Measurements from ENCODE around the gene NEFH. TPM values are rescaled to one million over a fixed set of nuclear protein-coding genes. Genes with fewer than 3 reads are reported as not detected.

NEFH gene
- total RNA-seq, 1 donor from 2014 or later: 7.0 TPM

DNA sequence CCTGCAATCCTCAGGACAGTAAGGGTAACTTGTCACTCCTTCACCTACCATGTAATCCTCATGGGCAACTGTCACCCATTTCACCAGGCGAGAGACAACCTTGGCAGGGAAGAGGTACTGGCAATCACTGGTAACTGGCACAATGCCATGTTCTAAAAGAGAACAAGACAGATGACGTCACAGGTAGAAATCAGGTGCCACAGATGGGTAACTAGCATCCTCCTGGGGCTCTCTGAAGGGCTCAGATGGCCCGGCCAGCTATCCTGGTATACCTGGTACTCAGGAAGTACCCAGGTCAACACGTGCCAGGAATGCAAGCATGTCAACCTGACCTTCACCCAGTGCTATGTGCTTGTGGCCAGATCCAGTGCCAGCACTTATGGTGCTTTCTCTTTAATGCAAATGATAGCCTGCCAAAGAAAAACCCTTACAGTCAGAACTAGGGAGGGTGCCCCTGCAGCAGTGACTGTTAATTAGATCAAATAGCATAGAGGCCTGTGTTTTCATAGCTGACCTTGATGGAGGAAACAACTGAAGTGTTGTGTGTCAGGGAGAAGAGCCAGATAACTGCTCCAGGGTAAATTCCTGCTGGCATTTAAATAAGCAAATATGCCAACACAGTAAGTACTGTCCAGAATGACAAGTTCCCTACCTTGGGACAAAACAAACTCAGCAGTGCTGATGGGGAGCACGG is 37.3 kb downstream of the NEFH start:
- Mint-ChIP-seq H3K36me3 (ENCODE audit: low read depth) (peaks cover 57% of the 10 kb centered on the region), H3K27ac (no peak overlapping the region), H3K9me3 (no peaks in the 10 kb centered on the region), H3K4me3 (ENCODE audit: low read depth) (no peak overlapping the region), H3K27me3 (ENCODE audit: low read depth) (no peaks in the 10 kb centered on the region), H3K4me1 (ENCODE audit: low read depth) (no peaks in the 10 kb centered on the region)
- intact Hi-C loops (cut with micrococcal nuclease): no loop called here
- no peak for DNase-seq (ENCODE audit: low spot score)

DNA sequence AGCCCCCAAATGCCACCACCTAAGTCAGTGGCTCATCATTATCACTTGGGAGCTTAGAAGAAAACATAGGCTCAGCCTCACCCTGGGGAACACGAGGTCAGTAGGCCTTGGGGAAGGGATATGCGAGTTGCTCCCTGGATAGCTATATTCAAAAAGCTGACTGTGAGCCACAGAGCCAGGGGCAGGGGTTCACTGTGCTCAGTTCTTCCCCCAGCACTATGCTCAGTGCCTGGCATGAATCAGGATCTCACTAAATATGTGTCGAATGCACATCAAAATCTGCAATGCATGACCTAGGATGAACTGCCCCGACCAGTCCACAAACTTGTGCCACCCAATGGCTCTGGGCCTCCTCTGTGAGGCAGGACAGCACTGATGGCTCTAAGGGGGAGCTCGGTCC is 38.4 kb downstream of the NEFH start:
- DNase-seq (ENCODE audit: low spot score): no peak
- Mint-ChIP-seq H3K36me3 (ENCODE audit: low read depth) (peaks cover 58% of the 10 kb centered on the region), H3K4me3 (ENCODE audit: low read depth) (no peak overlapping the region), H3K27me3 (ENCODE audit: low read depth) (no peaks in the 10 kb centered on the region), H3K4me1 (ENCODE audit: low read depth) (no peaks in the 10 kb centered on the region), H3K27ac (no peak overlapping the region), H3K9me3 (no peaks in the 10 kb centered on the region)
- intact Hi-C loops (cut with micrococcal nuclease): no loop called here

DNA sequence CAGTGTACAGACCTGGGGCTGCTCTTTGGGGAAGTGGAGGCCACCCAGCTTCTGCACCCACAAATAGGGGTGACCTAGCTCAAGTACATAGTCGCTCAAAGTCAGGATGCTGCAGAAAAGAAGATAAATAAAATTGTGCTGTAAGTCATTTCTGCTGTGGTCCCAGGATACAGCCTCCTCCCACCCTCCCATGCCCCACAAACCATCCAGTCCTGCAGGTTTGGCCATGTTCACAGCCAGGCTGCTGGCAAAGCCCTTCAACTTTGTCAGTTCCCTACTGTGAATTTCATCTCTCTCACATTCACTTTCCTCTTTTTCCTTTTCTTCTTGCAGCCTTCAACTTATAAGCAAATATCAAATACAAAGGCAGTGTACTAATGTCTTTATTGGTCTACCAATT is 40.0 kb downstream of the NEFH start:
- intact Hi-C loops (cut with micrococcal nuclease): no loop called here
- no peak for DNase-seq (ENCODE audit: low spot score)
- Mint-ChIP-seq H3K27me3 (ENCODE audit: low read depth) (no peaks in the 10 kb centered on the region), H3K9me3 (no peaks in the 10 kb centered on the region), H3K27ac (no peak overlapping the region), H3K4me1 (ENCODE audit: low read depth) (no peaks in the 10 kb centered on the region), H3K36me3 (ENCODE audit: low read depth) (peaks cover 71% of the 10 kb centered on the region), H3K4me3 (ENCODE audit: low read depth) (no peak overlapping the region)

DNA sequence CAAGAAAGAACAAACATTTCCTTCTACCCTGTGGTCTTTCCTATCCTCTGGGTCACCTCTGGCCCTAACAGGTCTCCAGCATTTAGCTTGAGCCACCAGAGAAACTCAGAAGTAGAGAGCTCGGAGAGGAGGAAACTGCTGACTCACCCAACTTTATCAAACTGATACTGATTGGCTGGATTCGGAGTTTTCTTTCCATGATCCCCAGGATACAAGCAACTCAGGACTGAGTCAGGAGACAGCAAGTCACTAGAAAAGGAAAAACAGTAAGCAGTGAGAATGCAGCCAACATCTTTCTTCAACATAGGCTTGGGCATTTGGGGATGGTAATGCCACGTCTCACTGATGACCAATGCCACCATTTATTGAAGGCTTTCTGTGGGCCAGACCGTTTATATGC is 40.8 kb downstream of the NEFH start:
- H3K27me3 Mint-ChIP-seq (ENCODE audit: low read depth): no peaks in the 10 kb centered on the region
- H3K4me1 Mint-ChIP-seq (ENCODE audit: low read depth): no peaks in the 10 kb centered on the region
- peaks cover 73% of the 10 kb centered on the region for H3K36me3 Mint-ChIP-seq (ENCODE audit: low read depth)
- H3K4me3 Mint-ChIP-seq (ENCODE audit: low read depth): no peak overlapping the region
- intact Hi-C loops (cut with micrococcal nuclease): no loop called here
- no peak for DNase-seq (ENCODE audit: low spot score)
- no peak overlapping the region for H3K27ac Mint-ChIP-seq
- no peaks in the 10 kb centered on the region for H3K9me3 Mint-ChIP-seq

DNA sequence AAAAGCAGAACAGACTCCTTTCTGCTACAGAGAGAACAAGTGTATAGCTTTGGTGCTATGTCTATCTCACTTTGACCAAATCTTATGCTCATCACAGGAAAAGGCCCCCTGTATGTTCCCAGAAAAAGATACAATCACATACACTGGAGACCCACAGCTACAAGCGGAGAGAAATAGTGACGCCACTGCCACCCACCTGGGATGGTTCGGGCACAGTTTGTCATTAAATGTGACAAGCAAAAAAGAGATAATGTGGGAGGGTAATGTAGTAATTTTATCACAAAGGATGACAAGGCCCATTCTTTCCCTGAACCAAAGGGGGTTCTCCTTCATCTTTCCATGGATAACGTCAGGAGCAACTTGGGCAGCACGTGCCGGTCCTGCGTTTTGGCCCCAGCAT is 41.5 kb downstream of the NEFH start:
- no peaks in the 10 kb centered on the region for H3K9me3 Mint-ChIP-seq
- H3K4me3 Mint-ChIP-seq (ENCODE audit: low read depth): no peak overlapping the region
- H3K27ac Mint-ChIP-seq: no peak overlapping the region
- intact Hi-C loops (cut with micrococcal nuclease): no loop called here
- no peak for DNase-seq (ENCODE audit: low spot score)
- H3K36me3 Mint-ChIP-seq (ENCODE audit: low read depth): peaks cover 72% of the 10 kb centered on the region
- no peaks in the 10 kb centered on the region for H3K4me1 Mint-ChIP-seq (ENCODE audit: low read depth)
- H3K27me3 Mint-ChIP-seq (ENCODE audit: low read depth): no peaks in the 10 kb centered on the region

DNA sequence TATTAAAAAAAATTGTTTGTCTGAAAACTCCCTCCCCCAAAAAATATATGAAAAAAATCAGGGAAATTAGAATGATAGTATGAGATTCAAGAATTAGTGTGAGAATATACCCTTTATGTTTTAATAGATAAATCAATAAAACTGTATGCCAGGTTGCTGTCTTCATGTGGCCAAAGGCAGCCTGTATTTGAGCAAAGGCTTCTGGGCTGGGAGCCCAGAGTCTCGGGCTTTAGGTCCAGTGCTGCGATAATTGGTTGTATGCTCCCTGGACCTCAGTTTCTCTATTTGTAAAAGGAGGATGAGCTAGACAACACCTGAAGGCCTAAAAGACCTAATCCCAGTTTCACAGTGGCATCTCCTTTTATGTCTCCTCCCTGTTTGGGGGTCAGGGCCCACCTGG is 43.7 kb downstream of the NEFH start:
- Mint-ChIP-seq H3K27me3 (ENCODE audit: low read depth) (no peaks in the 10 kb centered on the region), H3K4me3 (ENCODE audit: low read depth) (no peak overlapping the region), H3K9me3 (no peaks in the 10 kb centered on the region), H3K27ac (no peak overlapping the region), H3K4me1 (ENCODE audit: low read depth) (no peaks in the 10 kb centered on the region), H3K36me3 (ENCODE audit: low read depth) (peaks cover 78% of the 10 kb centered on the region)
- intact Hi-C loops (cut with micrococcal nuclease): loop anchor here (1.0 kb wide), 1 partner anchor 128 kb away; no protein-coding TSS in a partner anchor
- no peak for DNase-seq (ENCODE audit: low spot score)

DNA sequence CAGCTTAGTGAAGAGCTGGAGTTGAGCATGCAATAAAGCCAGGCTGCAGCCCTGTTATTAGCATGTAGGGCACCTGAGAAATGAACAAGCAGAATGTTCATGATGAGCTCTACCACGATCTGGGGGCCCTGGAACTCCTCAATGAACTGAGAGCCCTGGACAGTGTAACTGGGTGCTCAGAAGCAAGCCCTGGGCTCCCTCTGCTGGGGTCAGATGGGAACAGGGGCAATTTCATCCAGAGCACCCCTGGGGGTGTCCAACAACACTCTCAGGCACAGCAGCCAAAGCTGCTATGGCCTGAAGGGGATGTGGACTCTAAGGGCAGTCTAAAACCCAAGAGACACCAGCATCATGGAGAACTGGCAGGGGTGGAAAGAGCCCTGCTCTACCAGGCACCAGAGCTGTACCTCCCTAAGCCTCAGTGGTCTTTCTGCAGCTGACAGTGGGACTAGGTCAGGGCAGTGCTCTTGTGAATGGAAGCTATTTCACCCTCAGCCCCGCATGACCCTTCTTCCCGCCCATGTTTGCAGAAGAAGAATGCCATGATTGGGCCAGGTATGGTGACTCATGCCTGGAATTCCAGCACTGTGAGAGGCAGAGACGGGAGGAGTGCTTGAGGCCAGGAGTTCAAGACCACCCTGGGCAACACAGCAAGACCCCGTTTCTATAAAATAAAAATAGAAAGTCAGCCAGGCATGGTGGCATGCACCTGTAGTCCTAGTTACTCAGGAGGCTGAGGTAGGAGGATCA is 44.6 kb downstream of the NEFH start:
- H3K4me1 Mint-ChIP-seq (ENCODE audit: low read depth): no peaks in the 10 kb centered on the region
- H3K36me3 Mint-ChIP-seq (ENCODE audit: low read depth): peaks cover 75% of the 10 kb centered on the region
- DNase-seq (ENCODE audit: low spot score): no peak
- intact Hi-C loops (cut with micrococcal nuclease): loop anchor here (1.0 kb wide), 1 partner anchor 129 kb away; no protein-coding TSS in a partner anchor
- H3K4me3 Mint-ChIP-seq (ENCODE audit: low read depth): no peak overlapping the region
- no peak overlapping the region for H3K27ac Mint-ChIP-seq
- no peaks in the 10 kb centered on the region for H3K27me3 Mint-ChIP-seq (ENCODE audit: low read depth)
- no peaks in the 10 kb centered on the region for H3K9me3 Mint-ChIP-seq

DNA sequence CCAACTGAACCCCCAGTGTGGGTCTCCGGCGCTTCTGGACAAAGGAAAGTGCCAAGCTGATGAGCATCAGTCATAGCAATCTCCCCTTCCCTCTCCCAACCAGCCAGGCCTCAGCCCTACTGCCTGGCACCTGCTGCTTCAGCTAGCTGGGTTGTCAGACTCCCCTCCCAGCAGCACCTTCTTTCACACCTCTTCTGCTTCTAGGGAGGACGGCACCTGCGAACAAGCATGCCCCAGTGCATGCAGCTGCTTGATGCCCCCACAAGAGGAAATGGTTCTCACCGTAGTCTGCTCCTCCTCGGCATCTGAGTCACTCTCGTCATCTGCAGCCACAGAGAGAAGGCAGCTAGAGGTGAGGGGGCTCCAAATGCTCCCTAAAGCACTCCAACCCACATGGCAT is 48.1 kb downstream of the NEFH start:
- no peak overlapping the region for H3K4me3 Mint-ChIP-seq (ENCODE audit: low read depth)
- no peak overlapping the region for H3K27ac Mint-ChIP-seq
- intact Hi-C loops (cut with micrococcal nuclease): no loop called here
- DNase-seq (ENCODE audit: low spot score): no peak
- peaks cover 75% of the 10 kb centered on the region for H3K36me3 Mint-ChIP-seq (ENCODE audit: low read depth)
- H3K9me3 Mint-ChIP-seq: no peaks in the 10 kb centered on the region
- H3K27me3 Mint-ChIP-seq (ENCODE audit: low read depth): no peaks in the 10 kb centered on the region
- H3K4me1 Mint-ChIP-seq (ENCODE audit: low read depth): no peaks in the 10 kb centered on the region

DNA sequence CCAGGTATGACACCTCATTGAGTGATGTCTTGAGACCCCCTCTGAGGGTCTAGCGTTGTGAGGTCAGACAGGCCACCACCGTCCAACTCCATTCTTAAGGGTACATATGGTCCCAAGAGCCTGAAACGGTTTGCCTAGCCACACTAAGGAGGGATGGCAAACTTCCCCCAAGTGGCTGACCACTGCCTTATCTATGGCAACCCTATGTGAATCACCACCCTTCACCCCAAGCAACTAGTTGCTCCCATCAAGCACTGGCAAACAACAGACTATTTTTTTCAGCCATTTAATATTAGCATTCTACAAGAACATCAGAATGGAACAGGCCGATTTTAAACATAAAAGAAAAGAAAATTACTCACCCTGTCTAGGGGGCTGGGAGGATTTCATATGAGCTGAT is 50.7 kb downstream of the NEFH start:
- Mint-ChIP-seq H3K4me3 (ENCODE audit: low read depth) (no peak overlapping the region), H3K36me3 (ENCODE audit: low read depth) (peaks cover 75% of the 10 kb centered on the region), H3K27ac (no peak overlapping the region)

DNA sequence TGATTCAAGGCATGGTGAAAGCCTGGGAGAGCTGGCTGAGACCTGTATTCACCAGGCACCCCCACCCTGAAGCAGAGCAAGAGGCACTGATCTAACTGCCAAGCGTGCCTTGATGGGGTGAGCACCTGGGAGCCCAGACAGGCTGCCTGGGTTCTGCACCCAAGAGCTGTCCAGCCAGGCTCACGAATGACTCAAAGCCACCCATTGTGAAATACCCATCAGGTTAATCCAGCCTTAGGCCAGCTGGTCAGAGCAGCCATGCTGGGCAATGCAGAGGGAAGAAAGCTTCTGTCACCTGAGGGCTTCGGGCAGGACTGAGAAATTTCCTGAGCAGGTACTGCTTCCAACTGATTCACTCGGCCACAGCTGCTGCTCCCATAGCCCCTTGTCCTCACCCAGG is 51.4 kb downstream of the NEFH start:
- Mint-ChIP-seq H3K9me3 (no peaks in the 10 kb centered on the region), H3K36me3 (ENCODE audit: low read depth) (peaks cover 76% of the 10 kb centered on the region), H3K27ac (no peak overlapping the region), H3K27me3 (ENCODE audit: low read depth) (no peaks in the 10 kb centered on the region), H3K4me3 (ENCODE audit: low read depth) (no peak overlapping the region), H3K4me1 (ENCODE audit: low read depth) (no peaks in the 10 kb centered on the region)
- DNase-seq (ENCODE audit: low spot score): no peak
- intact Hi-C loops (cut with micrococcal nuclease): no loop called here

More for the DNA sequence above, 50.7 kb downstream of the NEFH start:
- intact Hi-C loops (cut with micrococcal nuclease): no loop called here
- Mint-ChIP-seq H3K27me3 (ENCODE audit: low read depth) (no peaks in the 10 kb centered on the region), H3K9me3 (no peaks in the 10 kb centered on the region), H3K4me1 (ENCODE audit: low read depth) (no peaks in the 10 kb centered on the region)
- no peak for DNase-seq (ENCODE audit: low spot score)

DNA sequence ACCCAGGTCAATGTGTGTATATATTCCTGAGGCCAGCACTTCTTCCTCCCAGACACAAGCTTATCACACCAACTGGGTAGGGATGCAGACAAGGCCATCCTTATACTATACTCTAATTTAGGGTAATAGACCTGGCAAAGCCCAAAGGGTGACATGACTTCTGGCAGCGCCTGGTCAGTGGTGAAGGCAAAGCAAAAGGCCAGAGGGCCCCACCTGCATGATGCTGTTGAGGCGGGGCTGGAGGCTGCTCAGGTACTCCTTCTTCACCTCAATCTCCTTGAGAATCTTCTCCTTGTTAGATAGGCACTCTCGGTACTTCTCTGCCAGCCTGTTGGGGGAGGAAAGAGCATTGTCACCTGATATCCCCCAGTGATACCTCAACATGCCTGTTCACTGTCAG is 56.4 kb downstream of the NEFH start:
- Mint-ChIP-seq H3K4me1 (ENCODE audit: low read depth) (no peaks in the 10 kb centered on the region), H3K36me3 (ENCODE audit: low read depth) (peaks cover 66% of the 10 kb centered on the region), H3K9me3 (no peaks in the 10 kb centered on the region), H3K27me3 (ENCODE audit: low read depth) (no peaks in the 10 kb centered on the region), H3K4me3 (ENCODE audit: low read depth) (no peak overlapping the region), H3K27ac (no peak overlapping the region)
- intact Hi-C loops (cut with micrococcal nuclease): no loop called here
- DNase-seq (ENCODE audit: low spot score): no peak

DNA sequence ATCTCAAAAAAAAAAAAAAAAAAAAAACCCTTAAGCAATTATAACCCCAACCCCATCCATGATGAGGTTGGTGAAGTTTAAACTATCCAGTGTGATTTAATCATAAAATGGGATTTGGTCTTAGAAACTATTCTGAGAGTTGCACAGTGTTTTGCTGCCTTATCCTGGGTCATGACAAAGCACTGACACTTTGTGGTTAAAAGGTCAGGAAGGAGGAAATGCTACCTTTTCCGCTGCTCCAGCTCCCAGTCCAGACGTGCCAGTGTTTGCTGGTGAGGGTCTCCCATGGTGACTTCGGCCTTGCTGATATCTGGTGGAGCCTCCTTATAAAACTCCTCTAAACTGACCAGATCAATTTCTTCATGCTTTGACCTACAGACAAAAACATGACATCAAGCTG is 59.1 kb downstream of the NEFH start:
- Mint-ChIP-seq H3K9me3 (no peaks in the 10 kb centered on the region), H3K4me1 (ENCODE audit: low read depth) (no peaks in the 10 kb centered on the region), H3K36me3 (ENCODE audit: low read depth) (peaks cover 63% of the 10 kb centered on the region), H3K4me3 (ENCODE audit: low read depth) (no peak overlapping the region), H3K27ac (no peak overlapping the region), H3K27me3 (ENCODE audit: low read depth) (no peaks in the 10 kb centered on the region)
- DNase-seq (ENCODE audit: low spot score): no peak
- intact Hi-C loops (cut with micrococcal nuclease): no loop called here

Measured in activated T-helper 2 cell treated with anti-CD3 and anti-CD28 coated beads, Interferon-gamma antibody, Interleukin-2, Interleukin-4, amounts not matched to agents 10 μg/mL and 5 μg/mL and 100 μg/mL, durations not matched to agents 14 hours and 24 hours and 36 hours (primary cell).